K562 (cell line): ENCODE data around the gene YIPF1. TPM values are rescaled to one million over a fixed set of nuclear protein-coding genes. Genes with fewer than 3 reads are reported as not detected.

Source experiments
- ATF7 ChIP-seq: fragments of 450-650 bp; IDR thresholded peaks from 2 replicates; pipeline ENCODE4 v1.7.1; 2014; ENCODE audit warnings: mild to moderate bottlenecking, moderate library complexity
- DLX4 ChIP-seq: fragments of 250-450 bp; sonication (Bioruptor Pico); IDR thresholded peaks from 2 replicates; pipeline ENCODE4 v1.6.1; 2021; ENCODE audit warnings: mild to moderate bottlenecking
- EP300 ChIP-seq: IDR thresholded peaks from 2 replicates; pipeline ENCODE4 v1.6.1; 2012; ENCODE audit warnings: low read length, improper control_type of control experiment
- FOXA1 ChIP-seq: fragments of 450-650 bp; IDR thresholded peaks from 2 replicates; pipeline ENCODE4 v1.6.1; 2016; ENCODE audit warnings: mild to moderate bottlenecking, borderline replicate concordance
- KDM2B ChIP-seq: fragments of 250-450 bp; sonication (Bioruptor Pico); IDR thresholded peaks from 2 replicates; pipeline ENCODE4 v1.8.0; 2021; ENCODE audit warnings: mild to moderate bottlenecking, moderate library complexity
- MTF1 ChIP-seq: fragments of 250-450 bp; sonication (Bioruptor Pico); IDR thresholded peaks from 2 replicates; pipeline ENCODE4 v1.9.0; 2021; ENCODE audit warnings: moderate library complexity, mild to moderate bottlenecking, inconsistent platforms, borderline replicate concordance
- NFYB ChIP-seq: IDR thresholded peaks from 2 replicates; pipeline ENCODE4 v1.6.1; 2011; ENCODE audit warnings: mild to moderate bottlenecking, moderate library complexity; ENCODE audit not compliant: insufficient read length; ENCODE audit errors: extremely low read depth
- PCBP1 ChIP-seq: fragments of 200-400 bp; formaldehyde crosslinking; IDR thresholded peaks from 2 replicates; pipeline ENCODE4 v1.6.1; 2018; ENCODE audit warnings: mild to moderate bottlenecking, low read depth, low read length; ENCODE audit not compliant: poor library complexity, severe bottlenecking
- POLR2A ChIP-seq: fragments of 450-650 bp; conservative IDR thresholded peaks from 2 replicates; pipeline ENCODE4 v1.6.1; 2016
- RBM14 ChIP-seq: fragments of 200-400 bp; formaldehyde crosslinking; IDR thresholded peaks from 2 replicates; pipeline ENCODE4 v1.6.1; 2018; ENCODE audit warnings: low read depth, mild to moderate bottlenecking, low read length, moderate library complexity, borderline replicate concordance; ENCODE audit not compliant: insufficient read depth
- SMAD2 ChIP-seq: fragments of 150-350 bp; IDR thresholded peaks from 2 replicates; pipeline ENCODE4 v1.6.1; 2014; ENCODE audit warnings: low read depth, mild to moderate bottlenecking, low read length
- SNIP1 ChIP-seq: fragments of 450-650 bp; IDR thresholded peaks from 2 replicates; pipeline ENCODE4 v1.7.1; 2017; ENCODE audit warnings: low read depth, mild to moderate bottlenecking
- SP2 ChIP-seq: IDR thresholded peaks from 2 replicates; pipeline ENCODE4 v1.6.1; 2011; ENCODE audit warnings: mild to moderate bottlenecking, low read depth, low read length, moderate library complexity; ENCODE audit not compliant: poor library complexity, severe bottlenecking; ENCODE audit errors: extremely low read depth
- XRCC3 ChIP-seq: fragments of 450-650 bp; IDR thresholded peaks from 2 replicates; pipeline ENCODE4 v1.6.1; 2017; ENCODE audit warnings: mild to moderate bottlenecking, moderate library complexity
- XRCC4 ChIP-seq: IDR thresholded peaks from one replicate; pipeline ENCODE4 v1.6.1; 2011; ENCODE audit not compliant: insufficient read depth, insufficient read length; ENCODE audit errors: extremely low read depth
- ZNF175 ChIP-seq: fragments of 200-800 bp; sonication (Bioruptor generic); IDR thresholded peaks from 2 replicates; pipeline ENCODE4 v1.6.1; 2016; ENCODE audit warnings: low read depth, mild to moderate bottlenecking, missing genetic modification characterization, missing compliant biosample characterization
- ZNF695 ChIP-seq: fragments of 450-650 bp; formaldehyde crosslinking; IDR thresholded peaks from 2 replicates; pipeline ENCODE4 v1.4.0; 2020; ENCODE audit warnings: mild to moderate bottlenecking, moderate library complexity
- polyA plus RNA-seq, 8 experiments: library from polyadenylated mRNA; depleted of rRNA in 4 of 8; stranded (reverse) in 5 of 8; unstranded in 3 of 8; fragments of >200 nt; fragmentation: Nextera tagmentation in 2 of 8; fragmentation: Illumina TruSeq in 1 of 8; extraction: Ambion mirVana in 2 of 8; extraction: Trizol in 1 of 8; gene quantifications; 2 replicates each; pipeline versions ENCODE4 v1.2.1 to v1.2.3, GENCODE V29; 2011 to 2014; ENCODE audit warnings: inconsistent platforms in 1 of 8, missing spikeins in 1 of 8
- total RNA-seq, 7 experiments: library from RNA; depleted of rRNA in 6 of 7; stranded (reverse); fragments of >200 nt in 6 of 7; fragmentation: Illumina TruSeq in 2 of 7; extraction: Trizol in 2 of 7; gene quantifications; 2 replicates each; pipeline versions ENCODE4 v1.2.1 to v1.2.3, GENCODE V29; 2011 to 2021; ENCODE audit warnings: low replicate concordance in 1 of 7
- TF ChIP-seq, protein P1 (sequence below): fragments of 450-650 bp; formaldehyde crosslinking; IDR thresholded peaks from 2 replicates; pipeline ENCODE4 v1.4.0; 2020; ENCODE audit warnings: mild to moderate bottlenecking, mixed read lengths
- TF ChIP-seq, protein P2 (sequence below): fragments of 450-650 bp; IDR thresholded peaks from 2 replicates; pipeline ENCODE4 v1.6.1; 2014; ENCODE audit warnings: low read depth, mild to moderate bottlenecking, moderate library complexity, borderline replicate concordance
- TF ChIP-seq, protein P3 (sequence below): fragments of 250-450 bp; sonication (Bioruptor Pico); IDR thresholded peaks from 2 replicates; pipeline ENCODE4 v1.5.0; 2020; ENCODE audit warnings: mild to moderate bottlenecking, borderline replicate concordance
- TF ChIP-seq, protein P4 (sequence below): fragments of 250-450 bp; sonication (Bioruptor Pico); IDR thresholded peaks from 2 replicates; pipeline ENCODE4 v1.9.0; 2021; ENCODE audit warnings: mild to moderate bottlenecking

The YIPF1 gene
- total and polyA plus RNA-seq, 9 of the 15 experiments (the other 6 are each of a cell fraction or from before 2014, with no cell fraction given), result 11.5 to 37.5 (median 19.2) TPM

- TF ChIP-seq, protein P1, sequence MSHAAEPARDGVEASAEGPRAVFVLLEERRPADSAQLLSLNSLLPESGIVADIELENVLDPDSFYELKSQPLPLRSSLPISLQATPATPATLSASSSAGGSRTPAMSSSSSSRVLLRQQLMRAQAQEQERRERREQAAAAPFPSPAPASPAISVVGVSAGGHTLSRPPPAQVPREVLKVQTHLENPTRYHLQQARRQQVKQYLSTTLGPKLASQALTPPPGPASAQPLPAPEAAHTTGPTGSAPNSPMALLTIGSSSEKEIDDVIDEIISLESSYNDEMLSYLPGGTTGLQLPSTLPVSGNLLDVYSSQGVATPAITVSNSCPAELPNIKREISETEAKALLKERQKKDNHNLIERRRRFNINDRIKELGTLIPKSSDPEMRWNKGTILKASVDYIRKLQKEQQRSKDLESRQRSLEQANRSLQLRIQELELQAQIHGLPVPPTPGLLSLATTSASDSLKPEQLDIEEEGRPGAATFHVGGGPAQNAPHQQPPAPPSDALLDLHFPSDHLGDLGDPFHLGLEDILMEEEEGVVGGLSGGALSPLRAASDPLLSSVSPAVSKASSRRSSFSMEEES (CRISPR knock-in tag), result no peak
- TF ChIP-seq XRCC3, result no peak
- TF ChIP-seq ZNF695 (CRISPR knock-in tag), result no peak
- TF ChIP-seq DLX4 (CRISPR knock-in tag), result no peak
- TF ChIP-seq, protein P2, sequence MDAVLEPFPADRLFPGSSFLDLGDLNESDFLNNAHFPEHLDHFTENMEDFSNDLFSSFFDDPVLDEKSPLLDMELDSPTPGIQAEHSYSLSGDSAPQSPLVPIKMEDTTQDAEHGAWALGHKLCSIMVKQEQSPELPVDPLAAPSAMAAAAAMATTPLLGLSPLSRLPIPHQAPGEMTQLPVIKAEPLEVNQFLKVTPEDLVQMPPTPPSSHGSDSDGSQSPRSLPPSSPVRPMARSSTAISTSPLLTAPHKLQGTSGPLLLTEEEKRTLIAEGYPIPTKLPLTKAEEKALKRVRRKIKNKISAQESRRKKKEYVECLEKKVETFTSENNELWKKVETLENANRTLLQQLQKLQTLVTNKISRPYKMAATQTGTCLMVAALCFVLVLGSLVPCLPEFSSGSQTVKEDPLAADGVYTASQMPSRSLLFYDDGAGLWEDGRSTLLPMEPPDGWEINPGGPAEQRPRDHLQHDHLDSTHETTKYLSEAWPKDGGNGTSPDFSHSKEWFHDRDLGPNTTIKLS, result no peak
- TF ChIP-seq NFYB, result no peak
- no peak for TF ChIP-seq SP2
- TF ChIP-seq SNIP1, result no peak
- no peak for TF ChIP-seq ZNF175
- no peak for TF ChIP-seq FOXA1
- no peak for TF ChIP-seq XRCC4
- TF ChIP-seq ATF7, result peak; percentile 44; the same call in 1 of the 2 replicates
- TF ChIP-seq SMAD2, result no peak
- TF ChIP-seq POLR2A, result peak; percentile 78
- no peak for TF ChIP-seq EP300
- no peak for TF ChIP-seq KDM2B (CRISPR knock-in tag)
- no peak for TF ChIP-seq MTF1 (CRISPR knock-in tag)
- TF ChIP-seq, protein P3, sequence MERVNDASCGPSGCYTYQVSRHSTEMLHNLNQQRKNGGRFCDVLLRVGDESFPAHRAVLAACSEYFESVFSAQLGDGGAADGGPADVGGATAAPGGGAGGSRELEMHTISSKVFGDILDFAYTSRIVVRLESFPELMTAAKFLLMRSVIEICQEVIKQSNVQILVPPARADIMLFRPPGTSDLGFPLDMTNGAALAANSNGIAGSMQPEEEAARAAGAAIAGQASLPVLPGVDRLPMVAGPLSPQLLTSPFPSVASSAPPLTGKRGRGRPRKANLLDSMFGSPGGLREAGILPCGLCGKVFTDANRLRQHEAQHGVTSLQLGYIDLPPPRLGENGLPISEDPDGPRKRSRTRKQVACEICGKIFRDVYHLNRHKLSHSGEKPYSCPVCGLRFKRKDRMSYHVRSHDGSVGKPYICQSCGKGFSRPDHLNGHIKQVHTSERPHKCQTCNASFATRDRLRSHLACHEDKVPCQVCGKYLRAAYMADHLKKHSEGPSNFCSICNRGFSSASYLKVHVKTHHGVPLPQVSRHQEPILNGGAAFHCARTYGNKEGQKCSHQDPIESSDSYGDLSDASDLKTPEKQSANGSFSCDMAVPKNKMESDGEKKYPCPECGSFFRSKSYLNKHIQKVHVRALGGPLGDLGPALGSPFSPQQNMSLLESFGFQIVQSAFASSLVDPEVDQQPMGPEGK, result no peak
- TF ChIP-seq RBM14, result no peak
- TF ChIP-seq PCBP1, result peak; percentile 80
- TF ChIP-seq, protein P4, sequence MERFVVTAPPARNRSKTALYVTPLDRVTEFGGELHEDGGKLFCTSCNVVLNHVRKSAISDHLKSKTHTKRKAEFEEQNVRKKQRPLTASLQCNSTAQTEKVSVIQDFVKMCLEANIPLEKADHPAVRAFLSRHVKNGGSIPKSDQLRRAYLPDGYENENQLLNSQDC (CRISPR knock-in tag), result no peak
Observed at GRCh38 chr1:53889304-53890298, at the start of gene YIPF1 (continued).
